ENCODE measurements around the gene ZNF18.

GRCh38 chr17:12040478-12040877 is 43.2 kb upstream of the ZNF18 start:
- TF ChIP-seq GATA2 (IDR thresholded peaks at IDR 0.05; ENCODE audit: low read depth, low read length) (no peak), GATA3 (IDR thresholded peaks at IDR 0.05; ENCODE audit: low read depth, low read length) (no peak)
